Measurements from ENCODE around the gene RAB3IP.

RAB3IP gene

GRCh38 chr12:69738351-69739286 is at the start of gene RAB3IP:
TSS of gene RAB3IP (plus strand) at chr12:69738860. CDS start at chr12:69755409, 16,549 bp downstream.
- peak; percentile 49 to 56 for DNase-seq (ENCODE audit: low read depth in 2 of 2)

DNA sequence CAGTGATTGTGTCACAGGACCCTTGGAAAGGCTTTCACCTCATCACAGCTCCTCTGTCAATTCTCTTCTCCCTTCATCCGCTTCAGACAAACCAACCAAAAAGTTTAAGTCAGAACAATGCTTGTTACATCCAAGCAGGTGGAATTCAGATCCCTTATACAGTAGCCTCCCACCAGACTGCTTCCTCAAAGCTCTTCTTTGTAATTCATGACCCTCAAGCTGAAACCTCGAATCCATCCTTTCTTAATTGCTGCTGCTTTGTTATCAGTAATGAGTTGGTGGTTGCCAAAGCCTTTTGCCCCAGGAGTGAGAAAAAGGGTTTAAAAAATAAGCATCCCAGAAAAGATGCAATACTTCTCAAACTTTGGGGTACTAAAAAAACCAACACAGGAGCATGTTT is 49.0 kb upstream of the RAB3IP start:
- DNase-seq (ENCODE audit: low read depth in 2 of 2): no peak

DNA sequence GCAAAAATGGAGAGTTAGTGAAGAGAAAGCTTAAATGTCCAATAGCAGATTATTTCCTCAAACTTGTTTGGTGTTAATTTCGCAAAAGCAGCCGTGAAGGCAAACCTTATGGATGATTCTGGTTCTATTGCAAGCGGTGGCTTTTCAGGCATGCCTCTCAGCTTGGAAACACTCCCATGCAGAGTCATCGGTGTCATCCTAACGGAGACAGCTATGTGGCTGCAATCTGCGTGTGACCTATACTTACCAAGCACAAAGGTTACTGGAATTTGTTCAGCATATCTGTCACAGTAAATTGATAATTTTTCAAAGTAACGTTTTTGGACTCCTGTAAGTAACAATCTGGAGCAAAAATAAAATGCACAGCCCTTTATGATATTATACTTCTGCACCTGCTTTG is 44.5 kb upstream of the RAB3IP start:
- DNase-seq (ENCODE audit: low read depth in 2 of 2): no peak

GRCh38 chr12:69698054-69698453 is 40.6 kb upstream of the RAB3IP start:
- no peak for DNase-seq (ENCODE audit: low read depth in 2 of 2)

- DNase-seq (ENCODE audit: low read depth in 2 of 2): no peak
These were observed 39.7 kb upstream of the RAB3IP start, which contains the start of gene BEST3 for GRCh38 chr12:69698769-69699540. TSS of gene BEST3 (minus strand) at chr12:69699303. CDS start at chr12:69697798, 1,505 bp downstream.

DNA sequence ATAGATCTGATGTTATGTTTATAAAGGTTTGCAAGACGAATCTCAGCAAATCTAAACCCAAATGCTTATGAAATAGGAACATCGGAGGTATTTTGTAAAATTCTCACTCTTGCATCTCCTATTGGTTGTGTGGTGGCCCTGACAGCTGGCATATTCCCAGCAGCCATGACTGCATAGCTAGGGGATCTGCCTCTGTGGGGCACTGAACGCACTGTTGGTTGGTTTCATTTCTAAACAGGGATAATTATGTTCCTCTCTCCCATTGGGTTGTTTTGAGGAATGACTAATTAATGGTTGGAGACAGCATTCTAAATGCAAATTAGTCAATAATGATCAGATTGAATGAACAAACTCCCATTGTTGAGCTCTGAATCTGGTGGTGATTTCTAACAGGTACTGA is 36.8 kb upstream of the RAB3IP start:
- DNase-seq (ENCODE audit: low read depth in 2 of 2): no peak

- DNase-seq (ENCODE audit: low read depth in 2 of 2): no peak
These were observed 35.5 kb upstream of the RAB3IP start for GRCh38 chr12:69703146-69703642.

- no peak for DNase-seq (ENCODE audit: low read depth in 2 of 2)
These were observed 34.3 kb upstream of the RAB3IP start for GRCh38 chr12:69704357-69704756.

GRCh38 chr12:69708649-69709048 is 30.0 kb upstream of the RAB3IP start:
- no peak for DNase-seq (ENCODE audit: low read depth in 2 of 2)

GRCh38 chr12:69712826-69713225 is 25.8 kb upstream of the RAB3IP start:
- DNase-seq (ENCODE audit: low read depth in 2 of 2): no peak

DNA sequence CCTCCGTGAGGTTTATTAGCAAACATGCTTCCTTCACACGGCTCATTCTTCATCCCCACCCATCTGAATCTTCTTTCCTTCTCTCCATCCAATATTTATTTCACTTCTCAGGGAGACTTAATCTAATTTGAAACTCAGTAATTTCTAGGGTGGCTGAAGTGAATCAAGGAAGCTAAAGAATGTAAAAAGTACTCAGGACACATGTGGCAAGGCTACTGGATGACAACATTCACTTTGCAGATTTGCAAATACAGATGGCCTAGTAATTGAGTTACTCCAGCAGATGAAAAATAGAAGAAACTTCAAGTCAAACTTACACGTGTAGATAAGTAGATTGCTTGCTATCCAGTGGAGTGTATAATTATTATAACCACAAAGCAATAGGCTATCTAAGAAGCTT is 24.1 kb upstream of the RAB3IP start:
- DNase-seq (ENCODE audit: low read depth in 2 of 2): no peak

DNA sequence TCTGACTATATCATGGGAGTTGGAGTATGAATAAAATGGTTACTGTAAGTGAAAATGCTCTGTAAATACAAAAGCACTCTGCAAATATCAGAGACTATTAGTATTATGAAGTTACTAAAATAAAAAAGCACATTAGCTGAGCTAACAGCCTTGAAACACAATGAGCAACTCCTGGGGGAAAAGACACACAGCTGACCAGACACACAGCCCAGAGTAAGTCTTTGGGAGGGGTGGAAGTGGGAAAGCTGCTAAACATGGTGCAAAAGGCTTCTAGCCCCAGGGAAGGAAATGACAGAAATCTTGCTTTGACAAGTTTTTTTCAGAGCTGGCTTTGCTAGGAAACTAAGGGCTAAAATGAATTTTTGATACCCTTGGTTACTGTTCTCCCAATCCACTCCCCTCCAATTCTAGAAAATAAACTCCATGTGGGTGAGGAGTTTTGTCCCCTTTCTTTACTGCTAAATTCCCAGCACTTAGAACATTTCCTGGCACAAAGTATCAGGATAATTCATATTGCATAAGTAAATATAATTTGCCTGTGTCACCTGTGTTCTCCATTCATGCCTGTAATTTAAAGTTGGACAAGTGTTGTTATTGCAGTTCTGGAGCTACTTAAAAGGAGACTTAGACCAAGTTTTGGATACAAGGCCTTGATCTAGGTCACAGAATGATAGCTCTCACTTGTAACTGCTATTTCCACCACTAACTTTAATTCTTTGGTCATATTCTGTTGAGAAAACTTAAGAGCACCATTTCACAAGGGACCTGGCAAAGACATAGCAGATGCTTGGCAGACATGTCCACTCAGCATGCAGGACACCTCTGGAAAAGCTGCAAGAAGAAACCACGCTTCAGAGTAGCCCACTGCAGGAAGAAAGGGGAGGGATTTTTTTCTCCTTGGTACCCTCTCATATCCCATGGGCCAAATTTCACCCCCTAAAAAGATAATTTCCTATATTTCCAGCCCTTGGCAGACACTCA is 19.0 kb upstream of the RAB3IP start:
- DNase-seq (ENCODE audit: low read depth in 2 of 2): no peak

DNA sequence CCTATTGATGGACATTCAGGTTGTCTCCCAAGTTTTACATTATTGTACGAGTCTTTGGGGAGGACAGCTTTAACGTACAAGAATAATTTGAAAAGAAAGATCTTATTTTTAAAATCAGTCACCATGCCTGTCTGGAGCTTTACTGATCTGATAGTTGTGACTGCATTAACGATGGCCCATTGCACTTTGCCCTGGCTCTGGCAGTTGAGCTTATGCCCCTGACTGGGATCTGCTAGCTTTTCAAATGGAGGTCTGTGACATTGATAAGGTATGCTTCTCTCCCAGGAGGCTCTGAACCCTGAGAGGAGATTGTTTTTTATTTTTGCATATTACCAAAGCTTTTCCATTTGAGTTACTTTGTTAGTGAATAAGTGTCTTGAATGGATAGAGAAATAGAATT is 17.9 kb upstream of the RAB3IP start:
- DNase-seq (ENCODE audit: low read depth in 2 of 2): no peak

- no peak for DNase-seq (ENCODE audit: low read depth in 2 of 2)
These were observed 11.7 kb upstream of the RAB3IP start for GRCh38 chr12:69726922-69727321.

GRCh38 chr12:69732088-69732487 is 6.6 kb upstream of the RAB3IP start:
- DNase-seq (ENCODE audit: low read depth in 2 of 2): no peak

- DNase-seq (ENCODE audit: low read depth in 2 of 2): no peak
These were observed 5.0 kb upstream of the RAB3IP start for GRCh38 chr12:69733638-69734037.

DNA sequence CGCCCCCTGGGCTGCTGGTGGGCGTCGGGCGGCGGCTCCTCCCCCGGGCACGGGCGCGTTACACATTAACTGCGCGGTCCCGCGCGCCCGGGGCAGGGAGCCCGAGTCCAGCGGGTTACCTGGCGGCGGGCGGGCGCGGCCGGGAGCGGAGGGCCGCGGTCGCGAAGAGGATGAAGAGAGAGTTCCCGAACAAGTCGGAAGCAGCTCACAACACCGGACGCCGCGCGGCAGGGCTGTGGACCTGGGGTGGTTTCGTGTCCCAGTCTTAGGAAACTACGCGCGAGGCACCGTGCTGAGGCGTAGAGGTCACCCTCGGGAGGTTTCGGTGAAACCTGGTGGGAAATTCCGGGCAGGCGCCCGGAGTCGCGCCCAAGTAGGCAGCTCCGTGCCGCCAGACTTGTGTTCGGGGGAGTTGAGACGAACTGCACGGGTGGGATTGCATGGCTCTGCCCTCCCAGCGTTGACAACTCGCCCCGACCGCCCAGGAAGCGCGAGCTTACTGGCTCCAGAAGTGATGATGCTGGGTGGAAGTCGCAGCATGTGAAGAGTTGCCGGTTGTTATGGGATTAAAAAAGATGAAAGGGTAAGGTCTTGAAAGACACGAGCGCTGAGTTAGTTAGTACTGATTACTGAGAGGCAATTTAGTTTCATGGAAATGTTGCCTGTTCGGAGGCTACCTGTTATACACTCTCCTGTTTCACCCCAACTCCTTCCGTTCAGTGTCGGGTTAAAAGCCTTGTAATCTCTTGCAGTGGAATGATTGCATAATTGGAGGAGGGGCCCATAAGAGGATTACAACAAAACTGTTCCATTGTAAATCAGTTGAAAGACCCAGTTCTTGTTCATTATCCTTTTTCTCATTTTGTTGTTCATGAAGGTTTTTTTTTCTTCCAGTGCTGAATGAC is 879 bp downstream of the RAB3IP start:
- DNase-seq (ENCODE audit: low read depth in 2 of 2): no peak

- DNase-seq (ENCODE audit: low read depth in 2 of 2): no peak
These were observed 5.4 kb downstream of the RAB3IP start for GRCh38 chr12:69744109-69744508.

DNA sequence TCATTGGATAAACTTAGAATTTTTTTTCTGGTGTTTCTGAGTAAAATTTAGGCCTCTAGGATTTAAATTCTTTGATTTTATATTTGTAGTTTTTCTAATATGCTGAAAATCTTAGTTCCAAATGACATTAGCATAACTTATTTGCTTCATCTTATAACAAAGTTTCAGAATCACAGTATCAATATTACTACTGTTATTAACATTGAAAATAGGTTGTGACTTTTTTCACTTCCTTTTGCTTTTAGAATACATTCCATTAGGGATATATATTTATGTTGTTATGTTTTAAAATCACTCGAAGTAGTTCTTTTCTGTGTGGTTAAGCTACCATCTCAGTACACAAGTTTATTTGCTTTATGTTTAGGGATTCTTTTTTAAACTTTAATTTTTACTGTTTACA is 12.8 kb downstream of the RAB3IP start:
- DNase-seq (ENCODE audit: low read depth in 2 of 2): no peak

- DNase-seq (ENCODE audit: low read depth in 2 of 2): no peak
These were observed 16.6 kb downstream of the RAB3IP start for GRCh38 chr12:69755302-69755701.
